ENCODE measurements around the gene ZCCHC10. TPM values are rescaled to one million over a fixed set of nuclear protein-coding genes. Genes with fewer than 3 reads are reported as not detected.
"Not testable (repeated sequence)": the region's sequence is repeated elsewhere in the genome, so short reads cannot be mapped to it uniquely, and the experiment has no call there.

Gene ZCCHC10
- total and polyA plus RNA-seq, 8 donors = 20.7 to 34.6 (median 29.2) TPM

- no peaks in the 10 kb centered on the region for H3K9me3 ChIP-seq
- intact Hi-C loops (cut with DNase I) = no loop called here
- H3K27me3 ChIP-seq = no peaks in the 10 kb centered on the region
- peak; percentile 97 to 100 (median 98) for DNase-seq
- peaks cover 11 to 28% of the 10 kb centered on the region in 2 donors for H3K4me1 ChIP-seq
- peak in 1 of 2 donors; percentile 8 for TF ChIP-seq CTCF (IDR thresholded peaks at IDR 0.05)
- H3K4me3 ChIP-seq = peak within 1 kb of the TSS; percentile 83 to 89
- ATAC-seq = peak; percentile 94
- no peaks in the 10 kb centered on the region for H3K36me3 ChIP-seq
- peak within 1 kb of the TSS; percentile 96 to 99 for H3K27ac ChIP-seq
Observed at GRCh38 chr5:132963171-132964104, 62.9 kb downstream of the ZCCHC10 start, which contains the start of gene AFF4. Gene AFF4 (minus strand): TSS chr5:132963634. CDS start chr5:132937189, 26,445 bp downstream.

- H3K27me3 ChIP-seq = no peaks in the 10 kb centered on the region
- peaks cover 11 to 34% of the 10 kb centered on the region in 2 donors for H3K4me1 ChIP-seq
- peak; percentile 47 for ATAC-seq
- H3K36me3 ChIP-seq = no peaks in the 10 kb centered on the region
- no peaks in the 10 kb centered on the region for H3K9me3 ChIP-seq
- intact Hi-C loops (cut with DNase I) = no loop called here
- peak overlapping the region; percentile 83 to 89 for H3K4me3 ChIP-seq
- DNase-seq = peak in 2 of 4 donors; percentile 78 to 79
- no peak for TF ChIP-seq CTCF (IDR thresholded peaks at IDR 0.05)
- H3K27ac ChIP-seq = peak overlapping the region; percentile 96 to 99
Observed at GRCh38 chr5:132962429-132963021, 63.8 kb downstream of the ZCCHC10 start.

- TF ChIP-seq CTCF (IDR thresholded peaks at IDR 0.05) = no peak
- ATAC-seq = no peak
- no peaks in the 10 kb centered on the region for H3K9me3 ChIP-seq
- peaks cover 11 to 38% of the 10 kb centered on the region in 2 donors for H3K4me1 ChIP-seq
- peak overlapping the region; percentile 96 to 99 for H3K27ac ChIP-seq
- H3K4me3 ChIP-seq = peak overlapping the region; percentile 83 to 89
- intact Hi-C loops (cut with DNase I) = no loop called here
- peak in 2 of 4 donors; percentile 31 to 61 for DNase-seq
- H3K36me3 ChIP-seq = no peaks in the 10 kb centered on the region
- no peaks in the 10 kb centered on the region for H3K27me3 ChIP-seq
Observed at GRCh38 chr5:132961887-132962286, 64.5 kb downstream of the ZCCHC10 start.

GRCh38 chr5:132961123-132961815, 65.1 kb downstream of the ZCCHC10 start:
- Histone ChIP-seq H3K4me3 (peak overlapping the region; percentile 83 to 89), H3K4me1 (peaks cover 11 to 38% of the 10 kb centered on the region in 2 donors), H3K27ac (peak overlapping the region in 1 of 2 donors; percentile 99)
- ATAC-seq; DNase-seq; intact Hi-C loops (cut with DNase I); H3K27me3 ChIP-seq; H3K9me3 ChIP-seq; H3K36me3 ChIP-seq: not testable (repeated sequence)

GRCh38 chr5:132956166-132956799, 70.1 kb downstream of the ZCCHC10 start:
- ATAC-seq; H3K4me3 ChIP-seq; H3K27ac ChIP-seq; intact Hi-C loops (cut with DNase I); H3K9me3 ChIP-seq; H3K27me3 ChIP-seq; DNase-seq: not testable (repeated sequence)
- Histone ChIP-seq H3K4me1 (peaks cover 14 to 38% of the 10 kb centered on the region in 2 donors), H3K36me3 (peaks cover 0 to 14% of the 10 kb centered on the region in 2 donors)

Data from left lung (tissue), 10 donors.